Measurements from ENCODE around the gene SF1. TPM values are rescaled to one million over a fixed set of nuclear protein-coding genes. Genes with fewer than 3 reads are reported as not detected.
A peak's percentile ranks its signal among the peaks of the same experiment; 100 is the strongest.

SF1 gene
- total RNA-seq, 1 experiment from 2014 or later = 285 TPM

GRCh38 chr11:64772303-64773018, 5.9 kb downstream of the SF1 start:
- ATAC-seq = no peak
- no peak for DNase-seq (ENCODE audit: low spot score)
- no peak for TF ChIP-seq GTF2I (CRISPR knock-in tag; conservative IDR thresholded peaks at IDR 0.05)
- TF ChIP-seq NFATC4 (CRISPR knock-in tag; IDR thresholded peaks at IDR 0.05) = no peak
- TF ChIP-seq ZNF416 (CRISPR knock-in tag; IDR thresholded peaks at IDR 0.05) = no peak
- TF ChIP-seq ZMAT4 (CRISPR knock-in tag; IDR thresholded peaks at IDR 0.05) = no peak
- TF ChIP-seq ZNF423 (CRISPR knock-in tag; IDR thresholded peaks at IDR 0.05) = no peak
- TF ChIP-seq, protein P1, sequence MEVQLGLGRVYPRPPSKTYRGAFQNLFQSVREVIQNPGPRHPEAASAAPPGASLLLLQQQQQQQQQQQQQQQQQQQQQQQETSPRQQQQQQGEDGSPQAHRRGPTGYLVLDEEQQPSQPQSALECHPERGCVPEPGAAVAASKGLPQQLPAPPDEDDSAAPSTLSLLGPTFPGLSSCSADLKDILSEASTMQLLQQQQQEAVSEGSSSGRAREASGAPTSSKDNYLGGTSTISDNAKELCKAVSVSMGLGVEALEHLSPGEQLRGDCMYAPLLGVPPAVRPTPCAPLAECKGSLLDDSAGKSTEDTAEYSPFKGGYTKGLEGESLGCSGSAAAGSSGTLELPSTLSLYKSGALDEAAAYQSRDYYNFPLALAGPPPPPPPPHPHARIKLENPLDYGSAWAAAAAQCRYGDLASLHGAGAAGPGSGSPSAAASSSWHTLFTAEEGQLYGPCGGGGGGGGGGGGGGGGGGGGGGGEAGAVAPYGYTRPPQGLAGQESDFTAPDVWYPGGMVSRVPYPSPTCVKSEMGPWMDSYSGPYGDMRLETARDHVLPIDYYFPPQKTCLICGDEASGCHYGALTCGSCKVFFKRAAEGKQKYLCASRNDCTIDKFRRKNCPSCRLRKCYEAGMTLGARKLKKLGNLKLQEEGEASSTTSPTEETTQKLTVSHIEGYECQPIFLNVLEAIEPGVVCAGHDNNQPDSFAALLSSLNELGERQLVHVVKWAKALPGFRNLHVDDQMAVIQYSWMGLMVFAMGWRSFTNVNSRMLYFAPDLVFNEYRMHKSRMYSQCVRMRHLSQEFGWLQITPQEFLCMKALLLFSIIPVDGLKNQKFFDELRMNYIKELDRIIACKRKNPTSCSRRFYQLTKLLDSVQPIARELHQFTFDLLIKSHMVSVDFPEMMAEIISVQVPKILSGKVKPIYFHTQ (CRISPR knock-in tag; IDR thresholded peaks at IDR 0.05) = no peak
- TF ChIP-seq RORB (CRISPR knock-in tag; IDR thresholded peaks at IDR 0.05) = no peak
- no peak for TF ChIP-seq ZSCAN18 (CRISPR knock-in tag; IDR thresholded peaks at IDR 0.05)
- no peak for TF ChIP-seq ZBTB43 (CRISPR knock-in tag; IDR thresholded peaks at IDR 0.05)
- no peak for TF ChIP-seq SOX15 (CRISPR knock-in tag; IDR thresholded peaks at IDR 0.05)
- TF ChIP-seq USF2 (CRISPR knock-in tag; IDR thresholded peaks at IDR 0.05) = no peak
- TF ChIP-seq CTCF (IDR thresholded peaks at IDR 0.05) = no peak
- TF ChIP-seq STAT6 (CRISPR knock-in tag; conservative IDR thresholded peaks at IDR 0.05; ENCODE audit: low read depth) = no peak
- TF ChIP-seq ETV6 (CRISPR knock-in tag; IDR thresholded peaks at IDR 0.05) = no peak
- no peak for TF ChIP-seq ZNF121 (CRISPR knock-in tag; IDR thresholded peaks at IDR 0.05)
- POLR2A ChIA-PET = interaction anchor here (0.7 kb wide), 1 partner anchor 733 kb away, joined by 4 read pairs; no protein-coding TSS in a partner anchor
- peak overlapping the region; percentile 79 for H3K27ac Mint-ChIP-seq
- no peaks in the 10 kb centered on the region for H3K27me3 Mint-ChIP-seq (ENCODE audit: low read depth)
- H3K36me3 Mint-ChIP-seq = peaks cover 98% of the 10 kb centered on the region
- H3K4me1 Mint-ChIP-seq = peaks cover 30% of the 10 kb centered on the region
- no peaks in the 10 kb centered on the region for H3K9me3 Mint-ChIP-seq
- CTCF ChIA-PET = interaction anchor here (0.7 to 1.7 kb wide), 3 partner anchors 13 to 116 kb away, joined by 3 to 4 read pairs (median 3); partner anchors contain the start of gene PYGM
- no peak overlapping the region for H3K4me3 Mint-ChIP-seq
